Brain microvascular endothelial cell (primary cell): Measurements from ENCODE around the gene METRNL.

Source experiments
- DNase-seq: peaks from one replicate; pipeline ENCODE4 v3.0.0-alpha.2; 2020
- H3K27ac ChIP-seq: fragments of 250-450 bp; sonication (Bioruptor Pico); 2 replicates; pipeline ENCODE4 v1.5.1; 2020; ENCODE audit warnings: mild to moderate bottlenecking, moderate library complexity
- H3K27me3 ChIP-seq: fragments of 250-450 bp; sonication (Bioruptor Pico); replicated peaks from 2 replicates; pipeline ENCODE4 v1.5.1; 2020; ENCODE audit warnings: mild to moderate bottlenecking
- H3K36me3 ChIP-seq: fragments of 250-450 bp; sonication (Bioruptor Pico); replicated peaks from 2 replicates; pipeline ENCODE4 v1.5.1; 2020; ENCODE audit warnings: mild to moderate bottlenecking
- H3K4me3 ChIP-seq: 2 replicates; pipeline ENCODE4 v1.5.1; 2011; ENCODE audit warnings: low read depth, mild to moderate bottlenecking, control low read depth, low read length, moderate library complexity
- in situ Hi-C: cut with HindIII; loops from 2 replicates; pipeline ENCODE4 v1.10.0; 2017; ENCODE audit warnings: low sequenced_read_pairs, low pct_ligation_motif_present
- TF ChIP-seq, protein P1 (sequence below): IDR thresholded peaks from 2 replicates; pipeline ENCODE4 v1.5.1; 2011; ENCODE audit warnings: low read depth, mild to moderate bottlenecking, moderate library complexity, low read length, control low read depth, inconsistent platforms; ENCODE audit errors: missing control alignments

The METRNL gene

DNA sequence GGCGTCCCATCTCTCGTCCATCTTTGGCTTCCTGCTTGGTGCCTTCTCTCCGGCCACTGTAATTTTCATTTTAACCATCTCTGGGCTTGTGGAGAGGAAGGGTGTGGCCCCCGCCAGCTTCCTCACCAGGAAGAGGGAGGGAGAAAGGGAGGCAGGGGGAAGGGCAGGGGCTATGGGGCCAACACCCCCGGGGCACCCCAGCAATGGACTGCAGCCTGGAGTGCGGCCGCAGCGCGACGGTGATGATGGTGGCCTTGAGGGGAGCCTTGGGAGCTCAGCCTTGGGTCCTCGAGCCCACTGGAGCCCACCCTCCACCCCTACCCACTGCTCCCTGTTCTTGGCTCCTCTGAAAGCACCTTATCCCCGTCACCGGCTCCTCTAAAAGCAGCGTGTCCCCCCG lies 9.5 kb downstream of the METRNL start:
- no peak overlapping the region for H3K27ac ChIP-seq
- no peak overlapping the region for H3K4me3 ChIP-seq
- TF ChIP-seq, protein P1, sequence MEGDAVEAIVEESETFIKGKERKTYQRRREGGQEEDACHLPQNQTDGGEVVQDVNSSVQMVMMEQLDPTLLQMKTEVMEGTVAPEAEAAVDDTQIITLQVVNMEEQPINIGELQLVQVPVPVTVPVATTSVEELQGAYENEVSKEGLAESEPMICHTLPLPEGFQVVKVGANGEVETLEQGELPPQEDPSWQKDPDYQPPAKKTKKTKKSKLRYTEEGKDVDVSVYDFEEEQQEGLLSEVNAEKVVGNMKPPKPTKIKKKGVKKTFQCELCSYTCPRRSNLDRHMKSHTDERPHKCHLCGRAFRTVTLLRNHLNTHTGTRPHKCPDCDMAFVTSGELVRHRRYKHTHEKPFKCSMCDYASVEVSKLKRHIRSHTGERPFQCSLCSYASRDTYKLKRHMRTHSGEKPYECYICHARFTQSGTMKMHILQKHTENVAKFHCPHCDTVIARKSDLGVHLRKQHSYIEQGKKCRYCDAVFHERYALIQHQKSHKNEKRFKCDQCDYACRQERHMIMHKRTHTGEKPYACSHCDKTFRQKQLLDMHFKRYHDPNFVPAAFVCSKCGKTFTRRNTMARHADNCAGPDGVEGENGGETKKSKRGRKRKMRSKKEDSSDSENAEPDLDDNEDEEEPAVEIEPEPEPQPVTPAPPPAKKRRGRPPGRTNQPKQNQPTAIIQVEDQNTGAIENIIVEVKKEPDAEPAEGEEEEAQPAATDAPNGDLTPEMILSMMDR: no peak
- no peak for DNase-seq
- in situ Hi-C loops: no loop called here
- H3K27me3 ChIP-seq: no peaks in the 10 kb centered on the region
- H3K36me3 ChIP-seq: peaks cover 56% of the 10 kb centered on the region

- Histone ChIP-seq H3K4me3 (no peak overlapping the region), H3K36me3 (peaks cover 62% of the 10 kb centered on the region), H3K27ac (no peak overlapping the region), H3K27me3 (no peaks in the 10 kb centered on the region)
- no peak for DNase-seq
- TF ChIP-seq, protein P1: no peak
- in situ Hi-C loops: no loop called here
Observed at GRCh38 chr17:83089328-83090132, 10.1 kb downstream of the METRNL start.

- no peaks in the 10 kb centered on the region for H3K27me3 ChIP-seq
- no peak overlapping the region for H3K27ac ChIP-seq
- TF ChIP-seq, protein P1: no peak
- H3K36me3 ChIP-seq: peaks cover 62% of the 10 kb centered on the region
- DNase-seq: no peak
- no peak overlapping the region for H3K4me3 ChIP-seq
- in situ Hi-C loops: no loop called here
Observed at GRCh38 chr17:83090444-83091256, 11.2 kb downstream of the METRNL start.

DNA sequence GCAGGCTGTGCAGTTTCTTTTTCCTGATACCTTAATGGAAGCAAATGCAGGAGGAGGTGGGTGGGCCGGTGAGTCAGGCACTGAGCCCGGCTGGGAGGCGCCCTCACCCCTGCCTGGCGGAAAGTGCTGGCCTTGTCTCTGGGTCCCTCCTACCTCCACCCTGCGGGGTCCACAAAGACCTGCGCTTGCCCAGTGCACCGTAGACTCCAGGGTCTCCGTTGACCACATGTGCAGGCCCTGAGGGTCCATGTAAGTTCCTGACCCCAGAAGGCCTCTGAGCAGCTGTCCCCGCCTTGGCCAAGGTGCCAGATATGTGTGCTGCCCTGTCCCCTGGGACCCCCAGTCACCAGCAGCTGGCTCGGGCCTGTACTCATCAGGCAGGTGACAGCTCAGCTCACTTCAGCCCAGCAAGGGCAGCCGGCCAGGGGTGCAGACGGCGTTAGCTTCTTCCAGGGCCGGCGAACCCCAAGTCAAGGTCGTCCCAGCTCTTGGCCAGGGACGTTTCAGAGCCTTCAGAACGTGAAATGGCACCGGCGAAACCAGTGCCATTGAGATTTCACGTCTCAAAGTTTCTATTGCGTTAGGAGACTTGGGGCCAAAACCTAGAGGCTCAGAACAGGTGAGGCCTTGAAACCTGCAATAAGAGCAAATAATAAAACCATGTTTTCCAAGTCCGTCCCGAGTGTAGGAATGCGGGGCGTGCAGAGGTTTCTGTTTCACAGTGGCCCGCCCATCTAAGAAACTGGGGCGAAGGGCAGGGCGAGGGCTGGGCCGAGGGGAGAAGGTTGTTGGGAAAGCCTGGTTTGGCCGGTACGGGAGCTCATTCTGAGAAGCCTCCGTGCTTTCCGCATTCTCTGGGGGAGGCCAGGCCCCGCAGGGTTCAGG lies 12.1 kb downstream of the METRNL start:
- peaks cover 58% of the 10 kb centered on the region for H3K36me3 ChIP-seq

GRCh38 chr17:83092186-83092585 lies 12.8 kb downstream of the METRNL start:
- in situ Hi-C loops: no loop called here
- no peaks in the 10 kb centered on the region for H3K27me3 ChIP-seq
- peaks cover 56% of the 10 kb centered on the region for H3K36me3 ChIP-seq
- no peak overlapping the region for H3K27ac ChIP-seq
- H3K4me3 ChIP-seq: no peak overlapping the region
- TF ChIP-seq, protein P1: no peak
- no peak for DNase-seq

More for the DNA sequence above, 12.1 kb downstream of the METRNL start:
- TF ChIP-seq, protein P1: no peak
- H3K27ac ChIP-seq: no peak overlapping the region
- H3K27me3 ChIP-seq: no peaks in the 10 kb centered on the region
- in situ Hi-C loops: no loop called here
- no peak for DNase-seq
- no peak overlapping the region for H3K4me3 ChIP-seq
